NCI-H2107 treated with DMSO at 0.1 percent for 48 hours (cell line): Measurements from ENCODE around the gene FYN.

Source experiments
- DNase-seq: peaks from one replicate; lab custom pipeline; 2025; ENCODE audit not compliant: unreplicated experiment; lab: John Stamatoyannopoulos, UW

Gene FYN

GRCh38 chr6:111753573-111753972, 119.7 kb downstream of the FYN start:
- DNase-seq, result no peak

GRCh38 chr6:111752476-111752875, 120.8 kb downstream of the FYN start:
- DNase-seq, result no peak

GRCh38 chr6:111750753-111751673, 122.2 kb downstream of the FYN start:
- no peak for DNase-seq

- DNase-seq, result no peak
Observed at GRCh38 chr6:111750153-111750552, 123.1 kb downstream of the FYN start.

GRCh38 chr6:111748231-111748647, 125.0 kb downstream of the FYN start:
- DNase-seq, result no peak

GRCh38 chr6:111747829-111748228, 125.4 kb downstream of the FYN start:
- no peak for DNase-seq

- DNase-seq, result no peak
Observed at GRCh38 chr6:111747396-111747795, 125.9 kb downstream of the FYN start.

GRCh38 chr6:111746983-111747382, 126.3 kb downstream of the FYN start:
- no peak for DNase-seq

- DNase-seq, result no peak
Observed at GRCh38 chr6:111745636-111746035, 127.6 kb downstream of the FYN start.

GRCh38 chr6:111745186-111745585, 128.1 kb downstream of the FYN start:
- no peak for DNase-seq

GRCh38 chr6:111743862-111744692, 129.2 kb downstream of the FYN start:
- no peak for DNase-seq

- no peak for DNase-seq
Observed at GRCh38 chr6:111743360-111743759, 129.9 kb downstream of the FYN start.

- no peak for DNase-seq
Observed at GRCh38 chr6:111741177-111741952, 131.9 kb downstream of the FYN start.

GRCh38 chr6:111740506-111740905, 132.7 kb downstream of the FYN start:
- no peak for DNase-seq

- no peak for DNase-seq
Observed at GRCh38 chr6:111739257-111739696, 134.0 kb downstream of the FYN start.

- no peak for DNase-seq
Observed at GRCh38 chr6:111738631-111739030, 134.6 kb downstream of the FYN start.

GRCh38 chr6:111738156-111738555, 135.1 kb downstream of the FYN start:
- no peak for DNase-seq

- DNase-seq, result no peak
Observed at GRCh38 chr6:111737065-111737521, 136.2 kb downstream of the FYN start.

- DNase-seq, result no peak
Observed at GRCh38 chr6:111736005-111736608, 137.1 kb downstream of the FYN start.
